Astrocyte (in vitro differentiated cells and primary cell): ENCODE data around the gene IL10RB. TPM values are rescaled to one million over a fixed set of nuclear protein-coding genes. Genes with fewer than 3 reads are reported as not detected.
"Not testable (repeated sequence)": the region's sequence is repeated elsewhere in the genome, so short reads cannot be mapped to it uniquely, and the experiment has no call there.

Experiments
- DNase-seq: peaks from one replicate; pipeline ENCODE4 v3.0.0-alpha.2; 2010; ENCODE audit warnings: low read depth
- FAIRE-seq: peaks from 2 replicates; lab custom pipeline; 2011; peaks lifted over from hg19 to GRCh38; lab: Jason Lieb, UNC
- H2AFZ ChIP-seq: 2 replicates; pipeline ENCODE4 v1.6.0; 2012; ENCODE audit warnings: low read depth, low read length, inconsistent platforms
- H3K27ac ChIP-seq: 2 replicates; pipeline ENCODE4 v1.5.1; 2011; ENCODE audit warnings: low read depth, low read length, inconsistent platforms
- H3K27me3 ChIP-seq: 2 replicates; pipeline ENCODE4 v1.6.0; 2011; ENCODE audit warnings: low read length, inconsistent platforms; ENCODE audit not compliant: insufficient read depth
- H3K36me3 ChIP-seq: 2 replicates; pipeline ENCODE4 v1.5.1; 2011; ENCODE audit warnings: low read length, inconsistent platforms; ENCODE audit not compliant: insufficient read depth
- H3K4me1 ChIP-seq: 2 replicates; pipeline ENCODE4 v1.5.1; 2011; ENCODE audit warnings: low read length, inconsistent platforms; ENCODE audit not compliant: insufficient read depth
- H3K4me2 ChIP-seq: 2 replicates; pipeline ENCODE4 v1.6.0; 2012; ENCODE audit warnings: low read length, inconsistent platforms
- H3K4me3 ChIP-seq: 2 replicates; pipeline ENCODE4 v1.5.1; 2011; ENCODE audit warnings: low read depth, mild to moderate bottlenecking, low read length, inconsistent platforms; ENCODE audit not compliant: insufficient read depth
- H3K79me2 ChIP-seq: 2 replicates; pipeline ENCODE4 v1.6.0; 2012; ENCODE audit warnings: mild to moderate bottlenecking, low read length, inconsistent platforms; ENCODE audit not compliant: insufficient read depth
- H3K9ac ChIP-seq: 2 replicates; pipeline ENCODE4 v1.6.0; 2012; ENCODE audit warnings: mild to moderate bottlenecking, low read length, inconsistent platforms
- H3K9me3 ChIP-seq: 2 replicates; pipeline ENCODE4 v1.5.1; 2012; ENCODE audit warnings: low read depth, mild to moderate bottlenecking, low read length, inconsistent platforms; ENCODE audit not compliant: insufficient read depth
- H4K20me1 ChIP-seq: 2 replicates; pipeline ENCODE4 v1.6.0; 2012; ENCODE audit warnings: low read length, inconsistent platforms; ENCODE audit not compliant: insufficient read depth
- H3K27ac Mint-ChIP-seq: one replicate; pipeline ENCODE4 v1.8.0; 2021; ENCODE audit warnings: mild to moderate bottlenecking, mixed read lengths; ENCODE audit not compliant: unreplicated experiment
- H3K27me3 Mint-ChIP-seq: one replicate; pipeline ENCODE4 v1.8.0; 2021; ENCODE audit warnings: low read depth, mixed read lengths; ENCODE audit not compliant: unreplicated experiment
- H3K36me3 Mint-ChIP-seq: one replicate; pipeline ENCODE4 v1.8.0; 2021; ENCODE audit warnings: low read depth, mixed read lengths; ENCODE audit not compliant: unreplicated experiment
- H3K4me1 Mint-ChIP-seq: one replicate; pipeline ENCODE4 v1.8.0; 2021; ENCODE audit warnings: low read depth, mixed read lengths; ENCODE audit not compliant: unreplicated experiment
- H3K4me3 Mint-ChIP-seq: one replicate; pipeline ENCODE4 v1.8.0; 2021; ENCODE audit warnings: mild to moderate bottlenecking, moderate library complexity, mixed read lengths; ENCODE audit not compliant: unreplicated experiment
- H3K9me3 Mint-ChIP-seq: one replicate; pipeline ENCODE4 v1.8.0; 2021; ENCODE audit warnings: mild to moderate bottlenecking, mixed read lengths; ENCODE audit not compliant: unreplicated experiment
- EZH2 ChIP-seq: IDR thresholded peaks from 2 replicates; pipeline ENCODE4 v1.6.1; 2012; ENCODE audit warnings: mild to moderate bottlenecking, low read length, inconsistent platforms; ENCODE audit not compliant: insufficient read depth
- total RNA-seq: library from RNA; stranded (reverse); gene quantifications from 2 replicates; pipeline ENCODE4 v1.2.1, GENCODE V29; 2021
- TF ChIP-seq, protein P1 (sequence below): IDR thresholded peaks from 2 replicates; pipeline ENCODE4 v1.5.1; 2011; ENCODE audit warnings: low read depth, mild to moderate bottlenecking, inconsistent platforms, low read length, moderate library complexity; ENCODE audit not compliant: insufficient read depth

The IL10RB gene
- total RNA-seq, 1 donor from 2014 or later = 14.0 TPM

DNA sequence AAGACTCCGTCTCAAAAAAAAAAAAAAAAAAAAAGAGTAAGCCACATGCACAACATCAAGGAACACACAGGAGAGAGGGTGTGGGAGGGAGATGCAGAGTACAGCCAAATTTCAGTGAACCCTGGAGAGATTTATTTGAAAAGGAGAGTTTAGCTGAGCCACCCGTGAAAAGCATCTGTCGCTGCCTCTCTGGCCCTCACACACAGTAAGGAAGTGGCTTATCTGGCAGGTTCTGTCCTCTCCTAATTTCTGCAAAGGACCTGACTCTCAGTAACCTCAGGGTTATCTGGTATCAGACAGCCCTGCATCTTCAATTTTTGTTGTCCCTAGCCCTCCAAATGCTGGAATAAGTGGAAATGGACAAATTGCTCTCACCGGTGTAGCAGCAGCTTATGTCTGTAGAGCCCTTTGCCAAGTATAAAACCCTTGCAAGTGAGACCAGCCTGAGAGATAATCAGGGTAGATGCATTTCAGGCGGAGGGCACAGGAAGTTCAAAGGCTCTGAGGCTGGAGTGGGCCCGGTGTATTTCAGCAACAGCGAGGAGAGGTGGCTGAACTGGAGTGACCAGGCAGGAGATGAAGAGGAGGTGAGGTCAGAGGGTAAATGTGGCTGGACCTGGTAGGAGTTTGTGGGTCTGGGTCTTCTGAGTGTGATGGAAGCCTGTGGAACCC is 16.7 kb upstream of the IL10RB start:
- Mint-ChIP-seq H3K27ac (no peak overlapping the region), H3K9me3 (no peaks in the 10 kb centered on the region), H3K4me3 (no peak overlapping the region), H3K4me1 (no peaks in the 10 kb centered on the region), H3K27me3 (no peaks in the 10 kb centered on the region), H3K36me3 (peaks cover 53% of the 10 kb centered on the region)
- FAIRE-seq = no peak
- Histone ChIP-seq H3K9ac (no peak overlapping the region), H4K20me1 (no peaks in the 10 kb centered on the region), H3K4me2 (no peak overlapping the region), H2AFZ (no peak overlapping the region), H3K27me3 (no peaks in the 10 kb centered on the region), H3K4me3 (no peak overlapping the region), H3K4me1 (no peaks in the 10 kb centered on the region), H3K27ac (no peak overlapping the region), H3K36me3 (peaks cover 16% of the 10 kb centered on the region), H3K9me3 (no peaks in the 10 kb centered on the region), H3K79me2 (no peaks in the 10 kb centered on the region)
- no peak for DNase-seq
- TF ChIP-seq, protein P1, sequence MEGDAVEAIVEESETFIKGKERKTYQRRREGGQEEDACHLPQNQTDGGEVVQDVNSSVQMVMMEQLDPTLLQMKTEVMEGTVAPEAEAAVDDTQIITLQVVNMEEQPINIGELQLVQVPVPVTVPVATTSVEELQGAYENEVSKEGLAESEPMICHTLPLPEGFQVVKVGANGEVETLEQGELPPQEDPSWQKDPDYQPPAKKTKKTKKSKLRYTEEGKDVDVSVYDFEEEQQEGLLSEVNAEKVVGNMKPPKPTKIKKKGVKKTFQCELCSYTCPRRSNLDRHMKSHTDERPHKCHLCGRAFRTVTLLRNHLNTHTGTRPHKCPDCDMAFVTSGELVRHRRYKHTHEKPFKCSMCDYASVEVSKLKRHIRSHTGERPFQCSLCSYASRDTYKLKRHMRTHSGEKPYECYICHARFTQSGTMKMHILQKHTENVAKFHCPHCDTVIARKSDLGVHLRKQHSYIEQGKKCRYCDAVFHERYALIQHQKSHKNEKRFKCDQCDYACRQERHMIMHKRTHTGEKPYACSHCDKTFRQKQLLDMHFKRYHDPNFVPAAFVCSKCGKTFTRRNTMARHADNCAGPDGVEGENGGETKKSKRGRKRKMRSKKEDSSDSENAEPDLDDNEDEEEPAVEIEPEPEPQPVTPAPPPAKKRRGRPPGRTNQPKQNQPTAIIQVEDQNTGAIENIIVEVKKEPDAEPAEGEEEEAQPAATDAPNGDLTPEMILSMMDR = no peak
- no peak for TF ChIP-seq EZH2

DNA sequence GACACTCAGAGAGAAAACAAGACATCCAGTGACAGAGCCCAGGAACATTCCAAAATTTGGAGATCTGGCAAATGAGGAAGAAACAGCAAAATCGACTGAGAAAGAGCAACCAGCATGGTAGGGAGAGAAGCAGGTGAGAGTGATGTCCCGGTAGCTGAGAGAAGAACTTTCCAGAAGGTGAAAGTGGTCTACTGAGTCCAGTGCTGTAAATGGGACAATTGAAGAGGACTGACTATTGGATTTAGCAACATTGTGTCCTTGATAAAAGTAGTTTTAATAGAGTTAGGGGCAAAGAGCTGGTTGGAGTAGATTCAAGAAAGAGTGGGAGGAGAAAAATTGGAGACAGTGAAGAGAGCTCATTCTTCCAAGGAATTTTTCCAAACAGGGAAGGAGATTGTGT is 15.0 kb upstream of the IL10RB start:
- FAIRE-seq = no peak
- no peak overlapping the region for H3K4me3 Mint-ChIP-seq
- no peak for DNase-seq
- Histone ChIP-seq H3K79me2 (no peaks in the 10 kb centered on the region), H3K27ac (no peak overlapping the region), H3K4me1 (no peaks in the 10 kb centered on the region), H3K9ac (no peak overlapping the region), H3K36me3 (peaks cover 11% of the 10 kb centered on the region), H2AFZ (no peak overlapping the region), H3K9me3 (no peaks in the 10 kb centered on the region), H3K27me3 (no peaks in the 10 kb centered on the region), H4K20me1 (no peaks in the 10 kb centered on the region), H3K4me3 (no peak overlapping the region), H3K4me2 (no peak overlapping the region)
- no peaks in the 10 kb centered on the region for H3K9me3 Mint-ChIP-seq
- H3K36me3 Mint-ChIP-seq = peaks cover 52% of the 10 kb centered on the region
- TF ChIP-seq, protein P1 = no peak
- TF ChIP-seq EZH2 = no peak
- no peak overlapping the region for H3K27ac Mint-ChIP-seq
- no peaks in the 10 kb centered on the region for H3K27me3 Mint-ChIP-seq
- no peaks in the 10 kb centered on the region for H3K4me1 Mint-ChIP-seq

DNA sequence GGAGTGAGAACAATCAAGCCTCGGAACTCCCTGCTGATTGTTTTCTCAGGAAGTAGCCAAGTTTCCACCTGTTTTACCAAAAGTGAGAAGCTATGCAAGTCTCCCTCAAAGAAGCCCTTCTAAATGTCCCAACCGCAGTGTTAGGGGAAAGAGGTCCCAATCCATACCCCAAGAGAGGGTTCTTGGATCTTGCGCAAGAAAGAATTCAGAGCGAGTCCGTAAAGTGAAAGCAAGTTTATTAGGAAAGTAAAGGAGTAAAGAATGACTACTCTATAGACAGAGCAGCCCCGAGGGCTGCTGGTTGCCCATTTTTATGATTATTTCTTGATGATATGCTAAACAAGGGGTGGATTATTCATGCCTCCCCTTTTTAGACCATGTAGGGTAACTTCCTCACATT is 12.8 kb upstream of the IL10RB start:
- not testable (repeated sequence) for H3K27ac Mint-ChIP-seq, DNase-seq, H3K9me3 Mint-ChIP-seq, H3K4me3 ChIP-seq, H3K4me3 Mint-ChIP-seq, H3K4me1 Mint-ChIP-seq, FAIRE-seq, H4K20me1 ChIP-seq, H3K27me3 Mint-ChIP-seq, H3K4me2 ChIP-seq, H3K4me1 ChIP-seq, H3K9ac ChIP-seq, H3K27me3 ChIP-seq, H3K36me3 ChIP-seq, H3K9me3 ChIP-seq, H3K27ac ChIP-seq, H3K79me2 ChIP-seq, H2AFZ ChIP-seq
- peaks cover 60% of the 10 kb centered on the region for H3K36me3 Mint-ChIP-seq
